ENCODE data around the gene MYMX. TPM values are rescaled to one million over a fixed set of nuclear protein-coding genes. Genes with fewer than 3 reads are reported as not detected.

The MYMX gene
- total and polyA plus RNA-seq, 4 donors, result 0.14 TPM; not detected in 3

DNA sequence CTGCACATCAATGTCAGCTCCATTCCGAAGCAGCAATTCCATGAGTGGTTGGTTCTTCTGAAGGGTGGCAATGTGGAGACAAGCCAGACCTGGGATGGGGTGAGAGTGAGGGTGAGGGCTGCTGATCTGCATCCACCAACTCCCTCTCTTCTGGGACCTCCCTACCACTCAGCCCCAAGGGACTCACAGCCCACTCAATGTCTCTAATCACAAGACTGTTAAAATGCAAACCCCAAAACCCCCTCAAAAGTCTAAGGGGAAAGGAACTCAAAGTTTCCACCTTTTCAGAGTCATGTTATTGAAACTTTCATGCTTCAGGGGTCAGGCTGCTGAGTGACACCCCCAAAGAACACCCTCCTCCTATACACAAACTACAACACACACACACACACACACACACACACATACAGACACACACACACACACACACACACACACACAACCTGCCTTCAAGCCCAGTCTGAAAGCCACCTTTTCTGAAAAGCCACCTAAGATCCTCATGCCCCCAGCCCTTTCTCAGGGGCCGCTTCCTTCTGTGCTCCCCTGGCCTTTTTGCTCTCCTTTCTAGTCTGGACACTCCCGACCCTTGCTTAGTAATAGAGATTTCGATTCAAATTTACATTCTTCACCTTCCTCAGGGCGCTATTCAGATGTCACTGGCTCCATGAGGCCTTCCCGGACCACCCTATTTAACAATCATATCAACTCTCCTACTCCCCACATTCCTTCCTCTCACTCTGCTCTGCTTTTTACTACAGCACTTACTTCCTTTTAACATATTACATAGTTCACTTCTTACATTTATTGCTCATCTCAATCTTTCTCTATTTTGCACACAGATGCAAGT lies 43.9 kb downstream of the MYMX start:
- DNase-seq (ENCODE audit: low spot score), result no peak
- Histone ChIP-seq H3K4me1 (ENCODE audit: control insufficient read depth in 4 of 4, insufficient read depth in 4 of 4, low read length in 3 of 4) (peaks cover 16 to 50% (median 39%) of the 10 kb centered on the region in 4 donors), H3K36me3 (ENCODE audit: control insufficient read depth in 4 of 4, insufficient read depth in 3 of 4, low read depth in 1 of 4, low read length in 3 of 4) (peaks cover 0 to 10% (median 8%) of the 10 kb centered on the region in 4 donors), H3K9me3 (ENCODE audit: control insufficient read depth in 4 of 4, low read length in 3 of 4) (no peaks in the 10 kb centered on the region), H3K27me3 (ENCODE audit: control insufficient read depth in 4 of 4, insufficient read depth in 4 of 4, low read length in 3 of 4) (no peaks in the 10 kb centered on the region), H3K4me3 (ENCODE audit: low read depth in 1 of 3, low read length in 3 of 3) (no peak overlapping the region), H3K27ac (ENCODE audit: low read depth in 1 of 2, low read length in 2 of 2) (no peak overlapping the region), H3K9ac (ENCODE audit: low read depth in 1 of 2, low read length in 2 of 2) (no peak overlapping the region)
- TF ChIP-seq, protein P1, sequence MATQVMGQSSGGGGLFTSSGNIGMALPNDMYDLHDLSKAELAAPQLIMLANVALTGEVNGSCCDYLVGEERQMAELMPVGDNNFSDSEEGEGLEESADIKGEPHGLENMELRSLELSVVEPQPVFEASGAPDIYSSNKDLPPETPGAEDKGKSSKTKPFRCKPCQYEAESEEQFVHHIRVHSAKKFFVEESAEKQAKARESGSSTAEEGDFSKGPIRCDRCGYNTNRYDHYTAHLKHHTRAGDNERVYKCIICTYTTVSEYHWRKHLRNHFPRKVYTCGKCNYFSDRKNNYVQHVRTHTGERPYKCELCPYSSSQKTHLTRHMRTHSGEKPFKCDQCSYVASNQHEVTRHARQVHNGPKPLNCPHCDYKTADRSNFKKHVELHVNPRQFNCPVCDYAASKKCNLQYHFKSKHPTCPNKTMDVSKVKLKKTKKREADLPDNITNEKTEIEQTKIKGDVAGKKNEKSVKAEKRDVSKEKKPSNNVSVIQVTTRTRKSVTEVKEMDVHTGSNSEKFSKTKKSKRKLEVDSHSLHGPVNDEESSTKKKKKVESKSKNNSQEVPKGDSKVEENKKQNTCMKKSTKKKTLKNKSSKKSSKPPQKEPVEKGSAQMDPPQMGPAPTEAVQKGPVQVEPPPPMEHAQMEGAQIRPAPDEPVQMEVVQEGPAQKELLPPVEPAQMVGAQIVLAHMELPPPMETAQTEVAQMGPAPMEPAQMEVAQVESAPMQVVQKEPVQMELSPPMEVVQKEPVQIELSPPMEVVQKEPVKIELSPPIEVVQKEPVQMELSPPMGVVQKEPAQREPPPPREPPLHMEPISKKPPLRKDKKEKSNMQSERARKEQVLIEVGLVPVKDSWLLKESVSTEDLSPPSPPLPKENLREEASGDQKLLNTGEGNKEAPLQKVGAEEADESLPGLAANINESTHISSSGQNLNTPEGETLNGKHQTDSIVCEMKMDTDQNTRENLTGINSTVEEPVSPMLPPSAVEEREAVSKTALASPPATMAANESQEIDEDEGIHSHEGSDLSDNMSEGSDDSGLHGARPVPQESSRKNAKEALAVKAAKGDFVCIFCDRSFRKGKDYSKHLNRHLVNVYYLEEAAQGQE (IDR thresholded peaks at IDR 0.05), result no peak
- no peak for TF ChIP-seq YY1 (IDR thresholded peaks at IDR 0.05)
- no peak for TF ChIP-seq RAD21 (IDR thresholded peaks at IDR 0.05)
- TF ChIP-seq FOXA1 (IDR thresholded peaks at IDR 0.05), result no peak
- WGBS, result 87% methylated on average over 6 of the region's 6 CpGs

DNA sequence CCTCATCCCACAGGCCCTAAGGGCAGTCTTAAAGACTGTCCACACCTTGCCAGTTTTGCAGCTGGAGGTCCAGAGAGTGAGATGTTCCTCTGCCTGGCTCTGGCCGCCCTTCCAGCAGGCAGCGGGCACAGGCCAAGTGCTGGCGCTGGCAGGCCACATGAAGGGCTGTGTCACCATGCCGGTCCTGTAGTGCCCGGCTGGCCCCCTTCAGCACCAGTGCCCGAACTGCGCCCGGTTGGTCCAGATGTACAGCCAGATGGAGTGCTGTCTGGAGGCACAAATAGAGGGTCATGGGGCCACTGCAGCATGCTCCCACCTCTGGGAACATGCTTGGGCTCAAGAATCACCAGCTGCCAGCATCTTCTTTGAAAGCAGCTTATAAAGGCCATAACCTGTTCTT lies 44.9 kb downstream of the MYMX start:
- H3K27me3 ChIP-seq (ENCODE audit: control insufficient read depth in 4 of 4, insufficient read depth in 4 of 4, low read length in 3 of 4), result no peaks in the 10 kb centered on the region
- H3K27ac ChIP-seq (ENCODE audit: low read depth in 1 of 2, low read length in 2 of 2), result no peak overlapping the region
- TF ChIP-seq JUND (IDR thresholded peaks at IDR 0.05), result no peak
- no peak for TF ChIP-seq GABPA (IDR thresholded peaks at IDR 0.05 in 1 of 2, conservative IDR thresholded peaks at IDR 0.05 in 1 of 2)
- TF ChIP-seq, protein P2, sequence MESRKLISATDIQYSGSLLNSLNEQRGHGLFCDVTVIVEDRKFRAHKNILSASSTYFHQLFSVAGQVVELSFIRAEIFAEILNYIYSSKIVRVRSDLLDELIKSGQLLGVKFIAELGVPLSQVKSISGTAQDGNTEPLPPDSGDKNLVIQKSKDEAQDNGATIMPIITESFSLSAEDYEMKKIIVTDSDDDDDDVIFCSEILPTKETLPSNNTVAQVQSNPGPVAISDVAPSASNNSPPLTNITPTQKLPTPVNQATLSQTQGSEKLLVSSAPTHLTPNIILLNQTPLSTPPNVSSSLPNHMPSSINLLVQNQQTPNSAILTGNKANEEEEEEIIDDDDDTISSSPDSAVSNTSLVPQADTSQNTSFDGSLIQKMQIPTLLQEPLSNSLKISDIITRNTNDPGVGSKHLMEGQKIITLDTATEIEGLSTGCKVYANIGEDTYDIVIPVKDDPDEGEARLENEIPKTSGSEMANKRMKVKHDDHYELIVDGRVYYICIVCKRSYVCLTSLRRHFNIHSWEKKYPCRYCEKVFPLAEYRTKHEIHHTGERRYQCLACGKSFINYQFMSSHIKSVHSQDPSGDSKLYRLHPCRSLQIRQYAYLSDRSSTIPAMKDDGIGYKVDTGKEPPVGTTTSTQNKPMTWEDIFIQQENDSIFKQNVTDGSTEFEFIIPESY (IDR thresholded peaks at IDR 0.05), result no peak
- no peak for TF ChIP-seq TAF1 (conservative IDR thresholded peaks at IDR 0.05)
- TF ChIP-seq HNF4G (IDR thresholded peaks at IDR 0.05), result no peak
- no peak for TF ChIP-seq RXRA (IDR thresholded peaks at IDR 0.05)
- no peak for TF ChIP-seq FOXA2 (IDR thresholded peaks at IDR 0.05)
- TF ChIP-seq EGR1 (IDR thresholded peaks at IDR 0.05; ENCODE audit: low read depth in 2 of 2), result no peak
- TF ChIP-seq, protein P3, sequence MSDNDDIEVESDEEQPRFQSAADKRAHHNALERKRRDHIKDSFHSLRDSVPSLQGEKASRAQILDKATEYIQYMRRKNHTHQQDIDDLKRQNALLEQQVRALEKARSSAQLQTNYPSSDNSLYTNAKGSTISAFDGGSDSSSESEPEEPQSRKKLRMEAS (IDR thresholded peaks at IDR 0.05), result no peak
- no peak for TF ChIP-seq YY1 (IDR thresholded peaks at IDR 0.05)
- no peak for TF ChIP-seq FOXA1 (IDR thresholded peaks at IDR 0.05)
- no peak for DNase-seq (ENCODE audit: low spot score)
- peaks cover 0 to 10% (median 8%) of the 10 kb centered on the region in 4 donors for H3K36me3 ChIP-seq (ENCODE audit: control insufficient read depth in 4 of 4, insufficient read depth in 3 of 4, low read depth in 1 of 4, low read length in 3 of 4)
- WGBS, result 97% methylated on average over 8 of the region's 8 CpGs
- no peaks in the 10 kb centered on the region for H3K9me3 ChIP-seq (ENCODE audit: control insufficient read depth in 4 of 4, low read length in 3 of 4)
- H3K4me1 ChIP-seq (ENCODE audit: control insufficient read depth in 4 of 4, insufficient read depth in 4 of 4, low read length in 3 of 4), result peaks cover 16 to 41% (median 33%) of the 10 kb centered on the region in 4 donors
- no peak overlapping the region for H3K9ac ChIP-seq (ENCODE audit: low read depth in 1 of 2, low read length in 2 of 2)
- no peak overlapping the region for H3K4me3 ChIP-seq (ENCODE audit: low read depth in 1 of 3, low read length in 3 of 3)

Data from liver (tissue), 9 donors.